H1 (cell line): ENCODE measurements around the gene AMIGO2. TPM values are rescaled to one million over a fixed set of nuclear protein-coding genes. Genes with fewer than 3 reads are reported as not detected.

ENCODE experiments used
- CTCF ChIA-PET: fragments of 300-600 bp; sonication (Branson Sonifier 250); formaldehyde crosslinking; loops from one replicate; lab custom pipeline; 2021; ENCODE audit not compliant: partially characterized antibody; lab: Charles Lee
- POLR2A ChIA-PET: fragments of 300-600 bp; sonication (Branson Sonifier 250); formaldehyde crosslinking; loops from one replicate; lab custom pipeline; 2021; ENCODE audit warnings: inconsistent platforms; ENCODE audit not compliant: partially characterized antibody; lab: Charles Lee
- DNase-seq, 2 experiments: peaks; one replicate each; pipeline versions ENCODE4 v3.0.0 to v3.0.0-alpha.2; 2010 to 2022; ENCODE audit warnings: low spot score in 2 of 2, low read depth in 1 of 2, mixed read lengths in 1 of 2
- FAIRE-seq: peaks from 2 replicates; lab custom pipeline; 2011; peaks lifted over from hg19 to GRCh38; lab: Jason Lieb, UNC
- H2AFZ ChIP-seq: 2 replicates; pipeline ENCODE4 v1.8.1; 2012; ENCODE audit warnings: low read length, inconsistent platforms
- H2AK5ac ChIP-seq: 2 replicates; pipeline ENCODE4 v1.6.1; 2013; ENCODE audit warnings: low read depth, low read length
- H2BK120ac ChIP-seq: replicated peaks from 2 replicates; pipeline ENCODE3; 2013; ENCODE audit warnings: low read depth, low read length, inconsistent platforms
- H2BK12ac ChIP-seq: 2 replicates; pipeline ENCODE4 v1.6.1; 2013; ENCODE audit warnings: low read depth, low read length
- H2BK15ac ChIP-seq: 2 replicates; pipeline ENCODE4 v1.6.1; 2013; ENCODE audit warnings: low read length
- H2BK20ac ChIP-seq: 2 replicates; pipeline ENCODE4 v1.6.1; 2013; ENCODE audit warnings: low read length
- H2BK5ac ChIP-seq: 2 replicates; pipeline ENCODE4 v1.6.1; 2013; ENCODE audit warnings: low read depth, low read length
- H3K14ac ChIP-seq: 2 replicates; pipeline ENCODE4 v1.6.1; 2013; ENCODE audit warnings: inconsistent platforms; ENCODE audit not compliant: insufficient read length
- H3K18ac ChIP-seq: 2 replicates; pipeline ENCODE4 v1.6.1; 2013; ENCODE audit warnings: low read length; ENCODE audit errors: extremely low read depth
- H3K23ac ChIP-seq: 2 replicates; pipeline ENCODE4 v1.6.1; 2013; ENCODE audit warnings: inconsistent platforms; ENCODE audit not compliant: insufficient read length
- H3K23me2 ChIP-seq: 2 replicates; pipeline ENCODE4 v1.6.1; 2013; ENCODE audit warnings: low read depth, low read length
- H3K27ac ChIP-seq: 2 replicates; pipeline ENCODE4 v1.6.1; 2011; ENCODE audit warnings: low read depth, low read length, inconsistent platforms
- H3K27me3 ChIP-seq, 4 experiments: replicated peaks in 1 of 4; 1 replicate in 1 of 4; 2 replicates in 3 of 4; pipeline versions ENCODE4 v1.6.1 to v1.8.1; 2011 to 2013; ENCODE audit warnings: low read length in 3 of 4, mild to moderate bottlenecking in 3 of 4, inconsistent platforms in 2 of 4, mixed read lengths in 2 of 4, moderate library complexity in 1 of 4; ENCODE audit not compliant: control insufficient read depth in 3 of 4, insufficient read depth in 3 of 4; ENCODE audit errors: extremely low read depth in 1 of 4
- H3K36me3 ChIP-seq, 4 experiments: 2 replicates each; pipeline versions ENCODE4 v1.6.1 to v1.8.1; 2011 to 2013; ENCODE audit warnings: mild to moderate bottlenecking in 4 of 4, low read length in 3 of 4, moderate library complexity in 2 of 4, control low read depth in 1 of 4, inconsistent platforms in 1 of 4; ENCODE audit not compliant: insufficient read depth in 4 of 4, control insufficient read depth in 2 of 4
- H3K4ac ChIP-seq: replicated peaks from 2 replicates; pipeline ENCODE3; 2013; ENCODE audit warnings: low read length, low read depth, mixed read lengths, inconsistent platforms; ENCODE audit not compliant: insufficient read length
- H3K4me1 ChIP-seq, 4 experiments: replicated peaks in 1 of 4; 1 replicate in 1 of 4; 2 replicates in 3 of 4; pipeline versions ENCODE4 v1.6.1 to v1.8.1; 2011 to 2013; ENCODE audit warnings: low read length in 3 of 4, inconsistent platforms in 2 of 4, mixed read lengths in 1 of 4; ENCODE audit not compliant: insufficient read depth in 4 of 4, control insufficient read depth in 3 of 4
- H3K4me2 ChIP-seq, 2 experiments: 2 replicates each; pipeline versions ENCODE4 v1.6.1 to v1.8.1; 2011 to 2013; ENCODE audit warnings: low read depth in 2 of 2, low read length in 2 of 2, control low read depth in 1 of 2, inconsistent platforms in 1 of 2, mild to moderate bottlenecking in 1 of 2; ENCODE audit not compliant: insufficient read depth in 1 of 2
- H3K4me3 ChIP-seq, 4 experiments: fragments of 200-600, 300-600 bp in 1 of 4; sonication (generic), shearing (Covaris generic), sonication (Bioruptor Twin) in 1 of 4; 2 replicates each; pipeline versions ENCODE4 v1.5.1 to v1.8.1; 2011 to 2016; ENCODE audit warnings: low read length in 4 of 4, low read depth in 3 of 4, control low read depth in 2 of 4, inconsistent platforms in 2 of 4, mild to moderate bottlenecking in 2 of 4, mixed read lengths in 1 of 4, moderate library complexity in 1 of 4; ENCODE audit not compliant: insufficient read depth in 2 of 4; ENCODE audit errors: extremely low read depth in 1 of 4
- H3K56ac ChIP-seq: replicated peaks from 2 replicates; pipeline ENCODE3; 2013; ENCODE audit warnings: low read depth, mild to moderate bottlenecking, mixed read lengths, low read length, inconsistent platforms; ENCODE audit not compliant: insufficient read length
- H3K79me1 ChIP-seq: 2 replicates; pipeline ENCODE4 v1.6.1; 2013; ENCODE audit warnings: low read depth, low read length, control low read depth
- H3K79me2 ChIP-seq, 2 experiments: 2 replicates each; pipeline versions ENCODE4 v1.6.1 to v1.8.1; 2012 to 2013; ENCODE audit warnings: low read length in 2 of 2, mild to moderate bottlenecking in 2 of 2, inconsistent platforms in 1 of 2; ENCODE audit not compliant: insufficient read depth in 2 of 2, control insufficient read depth in 1 of 2
- H3K9ac ChIP-seq, 4 experiments: replicated peaks in 1 of 4; 1 replicate in 1 of 4; 2 replicates in 3 of 4; pipeline versions ENCODE4 v1.6.1 to v1.8.1; 2011 to 2013; ENCODE audit warnings: low read depth in 3 of 4, low read length in 3 of 4, control low read depth in 2 of 4, mild to moderate bottlenecking in 2 of 4, moderate library complexity in 2 of 4, inconsistent platforms in 1 of 4; ENCODE audit errors: extremely low read depth in 1 of 4
- H3K9me3 ChIP-seq, 2 experiments: 2 replicates each; pipeline versions ENCODE4 v1.6.1 to v1.8.1; 2012 to 2013; ENCODE audit warnings: mild to moderate bottlenecking in 2 of 2, moderate library complexity in 2 of 2, control low read depth in 1 of 2, inconsistent platforms in 1 of 2, low read depth in 1 of 2, low read length in 1 of 2, mixed read lengths in 1 of 2; ENCODE audit not compliant: insufficient read depth in 2 of 2
- H4K20me1 ChIP-seq, 2 experiments: replicated peaks in 1 of 2; 2 replicates each; pipeline versions ENCODE3 to v1.8.1; 2011 to 2013; ENCODE audit warnings: inconsistent platforms in 2 of 2, low read length in 2 of 2, mild to moderate bottlenecking in 1 of 2; ENCODE audit not compliant: insufficient read depth in 2 of 2, control insufficient read depth in 1 of 2
- H4K5ac ChIP-seq: 2 replicates; pipeline ENCODE4 v1.6.1; 2013; ENCODE audit warnings: low read length, low read depth, mixed read lengths, inconsistent platforms; ENCODE audit not compliant: insufficient read length
- H4K8ac ChIP-seq: 2 replicates; pipeline ENCODE4 v1.8.0; 2013; ENCODE audit warnings: mild to moderate bottlenecking, moderate library complexity, low read length, inconsistent platforms; ENCODE audit not compliant: insufficient read depth; ENCODE audit errors: extremely low read depth
- H4K91ac ChIP-seq: replicated peaks from 2 replicates; pipeline ENCODE3; 2013; ENCODE audit warnings: low read length, mixed read lengths, inconsistent platforms; ENCODE audit not compliant: insufficient read length
- BACH1 ChIP-seq: IDR thresholded peaks from 2 replicates; pipeline ENCODE4 v1.6.1; 2012; ENCODE audit warnings: low read length, improper control_type of control experiment
- CEBPB ChIP-seq: IDR thresholded peaks from 2 replicates; pipeline ENCODE4 v1.6.1; 2012; ENCODE audit warnings: low read depth, low read length
- CREB1 ChIP-seq: IDR thresholded peaks from 2 replicates; pipeline ENCODE4 v1.6.1; 2012; ENCODE audit warnings: inconsistent platforms
- CTBP2 ChIP-seq: IDR thresholded peaks from 2 replicates; pipeline ENCODE4 v1.7.0; 2011; ENCODE audit warnings: borderline replicate concordance, mild to moderate bottlenecking, moderate library complexity, mixed read lengths, low read length; ENCODE audit not compliant: insufficient read depth, insufficient read length
- GABPA ChIP-seq: IDR thresholded peaks from 2 replicates; pipeline ENCODE4 v1.6.1; 2011; ENCODE audit warnings: mild to moderate bottlenecking, low read length, moderate library complexity, borderline replicate concordance; ENCODE audit not compliant: insufficient read depth
- JUN ChIP-seq: IDR thresholded peaks from 2 replicates; pipeline ENCODE4 v1.6.1; 2011; ENCODE audit warnings: low read depth, mild to moderate bottlenecking, improper control_type of control experiment, low read length
- KDM5A ChIP-seq: fragments of 200-600 bp; IDR thresholded peaks from 2 replicates; pipeline ENCODE4 v1.7.1; 2012; ENCODE audit warnings: mild to moderate bottlenecking, low read length, inconsistent platforms, mixed read lengths
- POU5F1 ChIP-seq: IDR thresholded peaks from 2 replicates; pipeline ENCODE4 v1.6.1; 2011; ENCODE audit warnings: low read depth, mild to moderate bottlenecking, low read length, moderate library complexity
- RAD21 ChIP-seq, 2 experiments: IDR thresholded peaks in 1 of 2; conservative IDR thresholded peaks in 1 of 2; 2 replicates each; pipeline ENCODE4 v1.6.1; 2011; ENCODE audit warnings: low read depth in 2 of 2, low read length in 2 of 2, improper control_type of control experiment in 1 of 2, inconsistent platforms in 1 of 2, mild to moderate bottlenecking in 1 of 2, moderate library complexity in 1 of 2
- SRF ChIP-seq: IDR thresholded peaks from 2 replicates; pipeline ENCODE4 v1.6.1; 2011; ENCODE audit warnings: mild to moderate bottlenecking, low read depth, low read length, moderate library complexity
- SUZ12 ChIP-seq: fragments of 200-600 bp; sonication (generic); IDR thresholded peaks from 2 replicates; pipeline ENCODE4 v1.6.1; 2012; ENCODE audit warnings: mild to moderate bottlenecking, inconsistent platforms, low read length, moderate library complexity, mixed read lengths
- TAF7 ChIP-seq: optimal IDR thresholded peaks from 2 replicates; pipeline ENCODE3; 2011; ENCODE audit warnings: low read depth, mild to moderate bottlenecking, inconsistent platforms, low read length, moderate library complexity, borderline replicate concordance
- TBP ChIP-seq: IDR thresholded peaks from 2 replicates; pipeline ENCODE4 v1.6.1; 2011; ENCODE audit warnings: low read depth, low read length, improper control_type of control experiment
- TEAD4 ChIP-seq: IDR thresholded peaks from 2 replicates; pipeline ENCODE4 v1.6.1; 2012; ENCODE audit warnings: low read depth, low read length, inconsistent platforms, mixed read lengths
- WGBS, 2 experiments: shearing (Covaris generic) in 1 of 2; methylation state at CpG; one replicate each; pipeline versions ENCODE4 v1.1.6 to v1.1.7; 2013 to 2015; ENCODE audit warnings: low lambda C conversion rate in 2 of 2, mixed read lengths in 2 of 2, inconsistent platforms in 1 of 2, low coverage in 1 of 2, missing lambda C conversion rate in 1 of 2; ENCODE audit not compliant: insufficient replicate concordance in 2 of 2, insufficient coverage in 1 of 2, insufficient read length in 1 of 2; ENCODE audit errors: extremely low coverage in 1 of 2, missing lambda C conversion rate in 1 of 2; 5-methylcytosine and 5-hydroxymethylcytosine counted together
- polyA plus RNA-seq, 7 experiments: library from polyadenylated mRNA; depleted of rRNA in 3 of 7; stranded (reverse) in 5 of 7; unstranded in 2 of 7; fragments of >200 nt in 5 of 7; fragments of 200-250 nt in 2 of 7; gene quantifications; 1 replicate in 5 of 7; 2 replicates in 1 of 7; 4 replicates in 1 of 7; pipeline versions ENCODE4 v1.2.1 to v1.2.3, GENCODE V29; 2011 to 2013; ENCODE audit warnings: missing spikeins in 2 of 7, mixed read lengths in 2 of 7
- total RNA-seq: library from RNA; stranded (reverse); fragmentation: NEBNext Ultra II Directional; extraction: Animal tissue kit (Norgen Biotek cat#: 25700); gene quantifications from 2 replicates; pipeline ENCODE4 v1.2.1, GENCODE V29; 2021

The AMIGO2 gene
- total and polyA plus RNA-seq, 2 of the 8 experiments (the other 6 are each of a cell fraction or from before 2014, with no cell fraction given), result 1.7 to 3.3 TPM

GRCh38 chr12:47052274-47052673, 27.5 kb downstream of the AMIGO2 start:
- Histone ChIP-seq H3K4ac (no peak overlapping the region), H2BK20ac (no peak overlapping the region), H3K4me2 (no peak overlapping the region), H3K79me2 (no peaks in the 10 kb centered on the region), H3K36me3 (no peaks in the 10 kb centered on the region), H3K9me3 (peaks cover 19 to 21% of the 10 kb centered on the region in 2 experiments), H3K56ac (no peak overlapping the region), H2BK5ac (no peak overlapping the region), H2BK12ac (no peak overlapping the region), H3K23ac (no peak overlapping the region), H3K4me1 (no peaks in the 10 kb centered on the region), H3K23me2 (no peaks in the 10 kb centered on the region), H4K20me1 (no peaks in the 10 kb centered on the region), H3K27ac (no peak overlapping the region), H2AK5ac (no peak overlapping the region), H4K5ac (no peak overlapping the region), H3K14ac (no peak overlapping the region), H4K91ac (no peak overlapping the region), H3K79me1 (no peaks in the 10 kb centered on the region), H3K9ac (no peak overlapping the region), H3K4me3 (no peak overlapping the region), H2BK120ac (no peak overlapping the region), H2AFZ (no peak overlapping the region), H3K27me3 (no peaks in the 10 kb centered on the region), H4K8ac (no peak overlapping the region), H2BK15ac (no peak overlapping the region), H3K18ac (no peak overlapping the region)
- ChIA-PET POLR2A (no interaction called here), CTCF (interaction anchor here (1.0 to 2.7 kb wide), 2 partner anchors 15 to 18 kb away, joined by 3 to 12 read pairs; no protein-coding TSS in a partner anchor)
- FAIRE-seq (no peak), DNase-seq (no peak)
- WGBS, 2 experiments, result 89% methylated on average over 2 of the region's 2 CpGs; no CpG with 5 or more reads in 1 of the 2 experiments
- no peak for TF ChIP-seq POU5F1
- TF ChIP-seq TBP, result no peak
- TF ChIP-seq SUZ12, result no peak
- TF ChIP-seq CTBP2, result no peak
- TF ChIP-seq SRF, result no peak
- TF ChIP-seq TEAD4, result no peak
- TF ChIP-seq GABPA, result no peak
- TF ChIP-seq CEBPB, result no peak
- no peak for TF ChIP-seq JUN
- no peak for TF ChIP-seq KDM5A
- TF ChIP-seq RAD21 (IDR thresholded peaks at IDR 0.05 in 1 of 2, conservative IDR thresholded peaks at IDR 0.05 in 1 of 2; ENCODE audit: low read depth in 2 of 2, low read length in 2 of 2), result no peak
- no peak for TF ChIP-seq TAF7
- no peak for TF ChIP-seq BACH1
- TF ChIP-seq CREB1, result no peak
